CD14-positive monocyte (primary cell): ENCODE data around the gene ATPAF1. TPM values are rescaled to one million over a fixed set of nuclear protein-coding genes. Genes with fewer than 3 reads are reported as not detected.

ENCODE experiments used
- DNase-seq, 3 donors: peaks; one replicate each; pipeline ENCODE4 v3.0.0-alpha.2; 2011 to 2022
- H2AFZ ChIP-seq: 2 replicates; pipeline ENCODE4 v1.6.0; 2012; ENCODE audit warnings: mild to moderate bottlenecking, low read depth, low read length, inconsistent platforms; ENCODE audit not compliant: insufficient read depth, poor library complexity, severe bottlenecking
- H3K27ac ChIP-seq, 2 donors: 1 replicate in 1 of 2; 2 replicates in 1 of 2; pipeline ENCODE4 v1.5.1; 2012 to 2013; ENCODE audit warnings: low read length in 2 of 2, control low read depth in 1 of 2, inconsistent platforms in 1 of 2, low read depth in 1 of 2, mild to moderate bottlenecking in 1 of 2
- H3K27me3 ChIP-seq, 2 donors: one replicate each; pipeline versions ENCODE4 v1.6.0 to v1.6.1; 2011 to 2013; ENCODE audit warnings: low read length in 2 of 2; ENCODE audit not compliant: control insufficient read depth in 2 of 2, insufficient read depth in 2 of 2
- H3K36me3 ChIP-seq, 2 donors: replicated peaks in 1 of 2; 1 replicate in 1 of 2; 2 replicates in 1 of 2; pipeline versions ENCODE4 v1.5.1 to v1.6.1; 2012 to 2013; ENCODE audit warnings: low read length in 2 of 2, control low read depth in 1 of 2, inconsistent platforms in 1 of 2, mild to moderate bottlenecking in 1 of 2; ENCODE audit not compliant: insufficient read depth in 2 of 2, control insufficient read depth in 1 of 2
- H3K4me1 ChIP-seq, 2 donors: 1 replicate in 1 of 2; 2 replicates in 1 of 2; pipeline versions ENCODE4 v1.5.1 to v1.6.1; 2012 to 2013; ENCODE audit warnings: low read length in 2 of 2, control low read depth in 1 of 2, inconsistent platforms in 1 of 2, mild to moderate bottlenecking in 1 of 2, moderate library complexity in 1 of 2; ENCODE audit not compliant: insufficient read depth in 2 of 2, control insufficient read depth in 1 of 2
- H3K4me2 ChIP-seq: replicated peaks from 2 replicates; pipeline ENCODE3; 2012; ENCODE audit warnings: low read length, moderate library complexity, mild to moderate bottlenecking; ENCODE audit not compliant: poor library complexity, severe bottlenecking; ENCODE audit errors: extremely low read depth
- H3K4me3 ChIP-seq, 3 experiments: fragments of 200-600 bp in 1 of 3; sonication (generic) in 1 of 3; replicated peaks in 1 of 3; 1 replicate in 2 of 3; 2 replicates in 1 of 3; pipeline ENCODE4 v1.5.1; 2011 to 2013; ENCODE audit warnings: low read length in 3 of 3, mild to moderate bottlenecking in 3 of 3, control low read depth in 2 of 3, low read depth in 2 of 3, inconsistent platforms in 1 of 3, moderate library complexity in 1 of 3
- H3K79me2 ChIP-seq: 2 replicates; pipeline ENCODE4 v1.6.0; 2012; ENCODE audit warnings: mild to moderate bottlenecking, control low read depth, inconsistent platforms, low read length, moderate library complexity; ENCODE audit not compliant: insufficient read depth
- H3K9ac ChIP-seq: 2 replicates; pipeline ENCODE4 v1.6.0; 2017; ENCODE audit warnings: low read length, mild to moderate bottlenecking; ENCODE audit not compliant: insufficient read depth, poor library complexity, severe bottlenecking
- H3K9me3 ChIP-seq, 2 donors: replicated peaks in 1 of 2; 1 replicate in 1 of 2; 2 replicates in 1 of 2; pipeline versions ENCODE4 v1.5.1 to v1.6.1; 2012 to 2013; ENCODE audit warnings: low read length in 2 of 2, control low read depth in 1 of 2; ENCODE audit not compliant: control insufficient read depth in 1 of 2, insufficient read depth in 1 of 2
- H4K20me1 ChIP-seq: 2 replicates; pipeline ENCODE4 v1.6.0; 2012; ENCODE audit warnings: mild to moderate bottlenecking, low read length, control low read depth, moderate library complexity; ENCODE audit not compliant: insufficient read depth
- H3K27ac Mint-ChIP-seq, 7 donors: one replicate each; pipeline ENCODE4 v1.8.0; 2020; ENCODE audit warnings: mild to moderate bottlenecking in 7 of 7, mixed read lengths in 7 of 7, moderate library complexity in 6 of 7, inconsistent platforms in 2 of 7
- H3K27me3 Mint-ChIP-seq, 3 donors: one replicate each; pipeline ENCODE4 v1.8.0; 2021 to 2022; ENCODE audit warnings: low read depth in 3 of 3, mild to moderate bottlenecking in 3 of 3, mixed read lengths in 3 of 3, moderate library complexity in 3 of 3, inconsistent platforms in 1 of 3
- H3K36me3 Mint-ChIP-seq, 2 donors: one replicate each; pipeline ENCODE4 v1.8.0; 2020; ENCODE audit warnings: mixed read lengths in 2 of 2, inconsistent platforms in 1 of 2, mild to moderate bottlenecking in 1 of 2
- H3K4me1 Mint-ChIP-seq: one replicate; pipeline ENCODE4 v1.8.0; 2020; ENCODE audit warnings: mild to moderate bottlenecking, mixed read lengths
- H3K4me3 Mint-ChIP-seq, 2 donors: one replicate each; pipeline ENCODE4 v1.8.0; 2020; ENCODE audit warnings: mild to moderate bottlenecking in 2 of 2, mixed read lengths in 2 of 2, moderate library complexity in 1 of 2
- H3K9me3 Mint-ChIP-seq, 7 donors: one replicate each; pipeline ENCODE4 v1.8.0; 2020 to 2022; ENCODE audit warnings: mixed read lengths in 7 of 7, mild to moderate bottlenecking in 6 of 7, moderate library complexity in 6 of 7, inconsistent platforms in 2 of 7
- WGBS: methylation state at CpG from one replicate; pipeline ENCODE4 v1.1.5; 2013; ENCODE audit warnings: missing lambda C conversion rate; ENCODE audit not compliant: insufficient coverage; 5-methylcytosine and 5-hydroxymethylcytosine counted together
- intact Hi-C, 2 donors: fragments of 100-400 bp; cut with micrococcal nuclease; formaldehyde crosslinking; loops; one replicate each; pipeline versions ENCODE4 v1.15.0 to v1.15.1; 2023
- polyA plus RNA-seq, 3 donors: library from polyadenylated mRNA; depleted of rRNA in 1 of 3; unstranded in 2 of 3; stranded (reverse) in 1 of 3; fragments of 300-500 nt in 2 of 3; fragments of >200 nt in 1 of 3; fragmentation: Illumina TruSeq in 2 of 3; gene quantifications; 1 replicate in 2 of 3; 2 replicates in 1 of 3; pipeline ENCODE4 v1.2.3, GENCODE V29; 2012 to 2021
- TF ChIP-seq, protein P1 (sequence below): fragments of 200-600 bp; IDR thresholded peaks from one replicate; pipeline ENCODE4 v1.8.0; 2022; ENCODE audit warnings: antibody characterized with exemption, mild to moderate bottlenecking

ATPAF1 gene
- polyA plus RNA-seq, 3 donors: 16.9 to 45.4 (median 33.4) TPM

DNA sequence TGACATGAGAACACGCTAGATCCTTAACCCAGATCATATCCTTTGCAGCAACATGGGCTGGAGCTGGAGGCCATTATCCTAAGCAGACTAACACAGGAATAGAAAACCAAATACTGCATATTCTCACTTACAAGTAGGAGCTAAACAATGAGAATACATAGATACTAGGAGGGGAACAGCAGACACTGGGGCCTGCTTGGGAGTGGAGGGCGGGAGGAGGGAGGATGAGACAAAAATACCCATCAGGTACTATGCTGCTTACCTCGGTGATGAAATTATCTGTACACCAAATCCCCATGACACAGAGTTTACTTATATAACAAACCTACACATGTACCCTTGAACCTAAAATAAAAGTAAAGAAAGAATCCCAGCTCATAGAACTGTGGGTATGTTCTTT lies 50.3 kb downstream of the ATPAF1 start:
- DNase-seq: no peak
- Histone ChIP-seq H2AFZ (no peak overlapping the region), H3K27me3 (no peaks in the 10 kb centered on the region), H3K4me3 (no peak overlapping the region), H3K4me1 (peaks cover 43 to 49% of the 10 kb centered on the region in 2 donors), H3K9ac (no peak overlapping the region), H3K9me3 (no peaks in the 10 kb centered on the region), H3K4me2 (no peak overlapping the region), H4K20me1 (peaks cover 27% of the 10 kb centered on the region), H3K27ac (no peak overlapping the region), H3K36me3 (peaks cover 1 to 2% of the 10 kb centered on the region in 2 donors), H3K79me2 (peaks cover 37% of the 10 kb centered on the region)
- Mint-ChIP-seq H3K4me1 (peaks cover 54% of the 10 kb centered on the region), H3K36me3 (peaks cover 4% of the 10 kb centered on the region in 2 donors), H3K4me3 (no peak overlapping the region), H3K9me3 (no peaks in the 10 kb centered on the region), H3K27me3 (peaks cover 0 to 7% (median 3%) of the 10 kb centered on the region in 3 donors), H3K27ac (no peak overlapping the region)
- WGBS: no CpG with 5 or more reads among the region's 3 CpGs
- intact Hi-C loops: loop anchor here (5.0 to 10.0 kb wide), 2 partner anchors 36 to 97 kb away; partner anchors contain the start of gene EFCAB14 (in 1 of the 2)
- TF ChIP-seq, protein P1, sequence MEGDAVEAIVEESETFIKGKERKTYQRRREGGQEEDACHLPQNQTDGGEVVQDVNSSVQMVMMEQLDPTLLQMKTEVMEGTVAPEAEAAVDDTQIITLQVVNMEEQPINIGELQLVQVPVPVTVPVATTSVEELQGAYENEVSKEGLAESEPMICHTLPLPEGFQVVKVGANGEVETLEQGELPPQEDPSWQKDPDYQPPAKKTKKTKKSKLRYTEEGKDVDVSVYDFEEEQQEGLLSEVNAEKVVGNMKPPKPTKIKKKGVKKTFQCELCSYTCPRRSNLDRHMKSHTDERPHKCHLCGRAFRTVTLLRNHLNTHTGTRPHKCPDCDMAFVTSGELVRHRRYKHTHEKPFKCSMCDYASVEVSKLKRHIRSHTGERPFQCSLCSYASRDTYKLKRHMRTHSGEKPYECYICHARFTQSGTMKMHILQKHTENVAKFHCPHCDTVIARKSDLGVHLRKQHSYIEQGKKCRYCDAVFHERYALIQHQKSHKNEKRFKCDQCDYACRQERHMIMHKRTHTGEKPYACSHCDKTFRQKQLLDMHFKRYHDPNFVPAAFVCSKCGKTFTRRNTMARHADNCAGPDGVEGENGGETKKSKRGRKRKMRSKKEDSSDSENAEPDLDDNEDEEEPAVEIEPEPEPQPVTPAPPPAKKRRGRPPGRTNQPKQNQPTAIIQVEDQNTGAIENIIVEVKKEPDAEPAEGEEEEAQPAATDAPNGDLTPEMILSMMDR: no peak

DNA sequence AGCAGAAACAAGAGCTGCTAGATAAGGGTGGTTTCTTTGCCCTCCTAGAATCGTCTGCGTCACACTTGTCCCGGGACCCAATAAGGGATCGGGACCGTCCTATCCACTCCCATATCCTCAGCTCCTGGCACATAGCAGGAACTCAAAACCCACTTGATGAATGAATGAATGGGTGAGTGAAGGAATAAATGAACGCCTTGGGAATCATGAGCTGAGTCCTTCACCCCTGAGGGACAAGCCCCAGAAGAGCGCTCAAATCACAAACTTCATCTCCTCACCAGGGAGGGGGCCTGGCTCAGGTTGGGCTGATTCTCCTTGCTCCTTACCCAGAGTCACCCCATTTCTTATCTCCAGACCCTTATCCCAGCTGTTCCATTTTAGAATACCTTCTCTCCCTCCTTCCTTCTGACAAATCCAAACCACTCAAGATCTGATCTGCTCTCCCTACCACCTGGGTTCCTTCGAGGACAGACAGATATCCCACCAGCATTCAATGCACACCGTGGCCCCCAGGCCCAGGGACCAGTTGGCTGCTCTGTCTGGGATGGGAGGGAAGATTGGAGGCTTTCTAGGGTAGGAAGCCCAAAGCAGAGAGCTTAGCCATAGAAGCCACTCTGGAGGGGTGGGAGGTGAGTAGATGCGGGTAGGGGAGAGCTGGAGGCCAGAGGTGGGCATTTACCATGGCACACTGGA lies 50.9 kb downstream of the ATPAF1 start:
- no peaks in the 10 kb centered on the region for H3K27me3 ChIP-seq
- intact Hi-C loops: loop anchor here (5.0 to 10.0 kb wide), 2 partner anchors 35 to 98 kb away; partner anchors contain the start of gene EFCAB14 (in 1 of the 2)

More for the DNA sequence above, 50.9 kb downstream of the ATPAF1 start:
- H3K27ac ChIP-seq: peak overlapping the region in 1 of 2 donors; percentile 80
- peaks cover 33% of the 10 kb centered on the region for H4K20me1 ChIP-seq
- H3K36me3 ChIP-seq: peaks cover 4 to 6% of the 10 kb centered on the region in 2 donors
- H3K27me3 Mint-ChIP-seq: peaks cover 0 to 7% (median 3%) of the 10 kb centered on the region in 3 donors
- H3K27ac Mint-ChIP-seq: peak overlapping the region; percentile 80 to 94 (median 87)
- peak overlapping the region; percentile 74 for H3K4me2 ChIP-seq
- H3K9ac ChIP-seq: peak overlapping the region; percentile 79
- H3K4me3 ChIP-seq: peak overlapping the region; percentile 76 to 86 (median 82)
- no peak for DNase-seq
- peak overlapping the region; percentile 88 for H2AFZ ChIP-seq
- WGBS: 100% methylated on average over 1 of the region's 10 CpGs
- H3K9me3 ChIP-seq: no peaks in the 10 kb centered on the region
- H3K9me3 Mint-ChIP-seq: no peaks in the 10 kb centered on the region
- peaks cover 43% of the 10 kb centered on the region for H3K79me2 ChIP-seq
- peaks cover 57% of the 10 kb centered on the region for H3K4me1 Mint-ChIP-seq
- peaks cover 7 to 10% of the 10 kb centered on the region in 2 donors for H3K36me3 Mint-ChIP-seq
- H3K4me3 Mint-ChIP-seq: peak overlapping the region; percentile 94
- H3K4me1 ChIP-seq: peaks cover 44 to 54% of the 10 kb centered on the region in 2 donors
- TF ChIP-seq, protein P1: no peak
